Lower leg skin (tissue), 3 donors: ENCODE data around the gene ANKRD17.

Source experiments
- POLR2A ChIP-seq, 2 donors: fragments of 450-650 bp; IDR thresholded peaks; one replicate each; pipeline ENCODE4 v1.6.1; 2016 to 2017; ENCODE audit warnings: antibody characterized with exemption in 2 of 2, mild to moderate bottlenecking in 1 of 2, moderate library complexity in 1 of 2
- TF ChIP-seq, protein P1 (sequence below), 3 donors: fragments of 450-650 bp; IDR thresholded peaks; one replicate each; pipeline ENCODE4 v1.5.1; 2016; ENCODE audit warnings: antibody characterized with exemption in 3 of 3, mild to moderate bottlenecking in 3 of 3, moderate library complexity in 2 of 3

DNA sequence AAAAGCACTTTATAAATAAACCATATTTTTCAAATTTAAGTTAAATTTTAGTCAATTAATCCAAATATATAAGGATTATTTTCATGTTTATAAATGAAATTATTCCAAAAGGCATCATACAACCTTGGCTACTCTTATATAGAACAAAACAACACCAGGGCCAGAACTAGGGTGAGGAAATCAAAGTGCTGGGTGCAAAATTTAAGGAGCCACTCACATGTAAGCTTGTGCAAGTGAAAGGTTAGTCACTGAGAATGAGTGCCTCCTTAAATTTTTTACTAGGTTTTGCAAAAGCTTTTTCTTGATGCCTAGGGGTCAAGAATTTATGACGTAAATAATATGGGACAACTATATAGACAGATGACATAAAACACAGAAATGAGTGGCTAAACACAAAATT, 105.7 kb downstream of the ANKRD17 start:
- TF ChIP-seq, protein P1, sequence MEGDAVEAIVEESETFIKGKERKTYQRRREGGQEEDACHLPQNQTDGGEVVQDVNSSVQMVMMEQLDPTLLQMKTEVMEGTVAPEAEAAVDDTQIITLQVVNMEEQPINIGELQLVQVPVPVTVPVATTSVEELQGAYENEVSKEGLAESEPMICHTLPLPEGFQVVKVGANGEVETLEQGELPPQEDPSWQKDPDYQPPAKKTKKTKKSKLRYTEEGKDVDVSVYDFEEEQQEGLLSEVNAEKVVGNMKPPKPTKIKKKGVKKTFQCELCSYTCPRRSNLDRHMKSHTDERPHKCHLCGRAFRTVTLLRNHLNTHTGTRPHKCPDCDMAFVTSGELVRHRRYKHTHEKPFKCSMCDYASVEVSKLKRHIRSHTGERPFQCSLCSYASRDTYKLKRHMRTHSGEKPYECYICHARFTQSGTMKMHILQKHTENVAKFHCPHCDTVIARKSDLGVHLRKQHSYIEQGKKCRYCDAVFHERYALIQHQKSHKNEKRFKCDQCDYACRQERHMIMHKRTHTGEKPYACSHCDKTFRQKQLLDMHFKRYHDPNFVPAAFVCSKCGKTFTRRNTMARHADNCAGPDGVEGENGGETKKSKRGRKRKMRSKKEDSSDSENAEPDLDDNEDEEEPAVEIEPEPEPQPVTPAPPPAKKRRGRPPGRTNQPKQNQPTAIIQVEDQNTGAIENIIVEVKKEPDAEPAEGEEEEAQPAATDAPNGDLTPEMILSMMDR (IDR thresholded peaks at IDR 0.05) = no peak
- TF ChIP-seq POLR2A (IDR thresholded peaks at IDR 0.05) = no peak
